Osteoblast (primary cell): ENCODE measurements around the gene CLPTM1L. TPM values are rescaled to one million over a fixed set of nuclear protein-coding genes. Genes with fewer than 3 reads are reported as not detected.

Experiments used
- DNase-seq: peaks from one replicate; pipeline ENCODE4 v3.0.0; 2011; ENCODE audit warnings: low spot score, mixed read lengths; ENCODE audit not compliant: insufficient read length; ENCODE audit errors: missing footprints
- H2AFZ ChIP-seq: 2 replicates; pipeline ENCODE4 v1.6.0; 2011; ENCODE audit warnings: mild to moderate bottlenecking, low read length
- H3K27ac ChIP-seq: 2 replicates; pipeline ENCODE4 v1.5.1; 2011; ENCODE audit warnings: mild to moderate bottlenecking, low read depth, low read length, moderate library complexity
- H3K27me3 ChIP-seq: 2 replicates; pipeline ENCODE4 v1.6.0; 2012; ENCODE audit warnings: mild to moderate bottlenecking, control low read depth, inconsistent platforms, low read length, moderate library complexity; ENCODE audit not compliant: insufficient read depth
- H3K36me3 ChIP-seq: 2 replicates; pipeline ENCODE4 v1.5.1; 2011; ENCODE audit warnings: mild to moderate bottlenecking, low read length, control low read depth, moderate library complexity; ENCODE audit not compliant: insufficient read depth
- H3K4me1 ChIP-seq: 2 replicates; pipeline ENCODE4 v1.5.1; 2011; ENCODE audit warnings: mild to moderate bottlenecking, low read length, control low read depth, moderate library complexity; ENCODE audit not compliant: insufficient read depth
- H3K4me2 ChIP-seq: 2 replicates; pipeline ENCODE4 v1.6.0; 2011; ENCODE audit warnings: mild to moderate bottlenecking, low read length; ENCODE audit not compliant: insufficient read depth
- H3K4me3 ChIP-seq: fragments of 200-600 bp; sonication (generic); 3 replicates; pipeline ENCODE4 v1.5.1; 2012; ENCODE audit warnings: mild to moderate bottlenecking, low read length, inconsistent platforms; ENCODE audit not compliant: insufficient read depth
- H3K79me2 ChIP-seq: 2 replicates; pipeline ENCODE4 v1.6.0; 2012; ENCODE audit warnings: mild to moderate bottlenecking, low read length, control low read depth, inconsistent platforms; ENCODE audit not compliant: insufficient read depth
- H3K9me3 ChIP-seq: 2 replicates; pipeline ENCODE4 v1.5.1; 2011; ENCODE audit warnings: low read depth, low read length, control low read depth
- H4K20me1 ChIP-seq: 2 replicates; pipeline ENCODE4 v1.6.0; 2012; ENCODE audit warnings: mild to moderate bottlenecking, low read length, control low read depth; ENCODE audit not compliant: insufficient read depth
- total RNA-seq: library from RNA; depleted of rRNA; stranded (reverse); fragments of >200 nt; gene quantifications from 2 replicates; pipeline ENCODE4 v1.2.3, GENCODE V29; 2012
- TF ChIP-seq, protein P1 (sequence below): IDR thresholded peaks from 2 replicates; pipeline ENCODE4 v1.5.1; 2011; ENCODE audit warnings: mild to moderate bottlenecking, low read depth, low read length, moderate library complexity; ENCODE audit errors: extremely low read depth

Gene CLPTM1L
- total RNA-seq, 1 donor = 139 TPM

GRCh38 chr5:1385395-1386273 is 40.7 kb upstream of the CLPTM1L start:
- TF ChIP-seq, protein P1, sequence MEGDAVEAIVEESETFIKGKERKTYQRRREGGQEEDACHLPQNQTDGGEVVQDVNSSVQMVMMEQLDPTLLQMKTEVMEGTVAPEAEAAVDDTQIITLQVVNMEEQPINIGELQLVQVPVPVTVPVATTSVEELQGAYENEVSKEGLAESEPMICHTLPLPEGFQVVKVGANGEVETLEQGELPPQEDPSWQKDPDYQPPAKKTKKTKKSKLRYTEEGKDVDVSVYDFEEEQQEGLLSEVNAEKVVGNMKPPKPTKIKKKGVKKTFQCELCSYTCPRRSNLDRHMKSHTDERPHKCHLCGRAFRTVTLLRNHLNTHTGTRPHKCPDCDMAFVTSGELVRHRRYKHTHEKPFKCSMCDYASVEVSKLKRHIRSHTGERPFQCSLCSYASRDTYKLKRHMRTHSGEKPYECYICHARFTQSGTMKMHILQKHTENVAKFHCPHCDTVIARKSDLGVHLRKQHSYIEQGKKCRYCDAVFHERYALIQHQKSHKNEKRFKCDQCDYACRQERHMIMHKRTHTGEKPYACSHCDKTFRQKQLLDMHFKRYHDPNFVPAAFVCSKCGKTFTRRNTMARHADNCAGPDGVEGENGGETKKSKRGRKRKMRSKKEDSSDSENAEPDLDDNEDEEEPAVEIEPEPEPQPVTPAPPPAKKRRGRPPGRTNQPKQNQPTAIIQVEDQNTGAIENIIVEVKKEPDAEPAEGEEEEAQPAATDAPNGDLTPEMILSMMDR = no peak
- Histone ChIP-seq H3K27me3 (peaks cover 32% of the 10 kb centered on the region), H3K4me1 (no peaks in the 10 kb centered on the region), H2AFZ (peak overlapping the region; percentile 70), H4K20me1 (no peaks in the 10 kb centered on the region), H3K4me2 (peak overlapping the region; percentile 86), H3K9me3 (no peaks in the 10 kb centered on the region), H3K4me3 (peak overlapping the region; percentile 67), H3K79me2 (no peaks in the 10 kb centered on the region), H3K27ac (no peak overlapping the region), H3K36me3 (no peaks in the 10 kb centered on the region)
- peak; percentile 97 for DNase-seq

DNA sequence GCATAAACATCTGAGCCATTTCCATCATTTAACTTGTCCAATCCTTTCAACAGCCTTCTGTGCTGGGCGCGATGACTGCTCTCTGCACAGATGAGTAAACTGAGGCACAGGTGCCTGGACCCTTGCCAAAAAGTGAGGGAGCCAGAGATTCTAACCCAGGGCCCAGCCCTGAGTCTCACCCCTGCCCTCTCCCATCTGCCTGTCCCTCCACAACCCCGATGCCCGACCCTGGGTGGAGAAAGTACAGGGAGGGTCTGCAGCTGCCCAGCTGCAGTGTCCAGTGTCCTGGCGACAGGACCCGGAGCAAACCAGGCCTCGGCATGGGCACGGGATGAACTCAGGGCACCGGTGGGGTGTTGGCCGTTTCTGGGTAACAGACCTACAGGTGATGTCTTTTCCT is 39.6 kb upstream of the CLPTM1L start:
- Histone ChIP-seq H3K9me3 (no peaks in the 10 kb centered on the region), H2AFZ (no peak overlapping the region), H4K20me1 (no peaks in the 10 kb centered on the region), H3K4me2 (no peak overlapping the region), H3K4me3 (no peak overlapping the region), H3K27me3 (peaks cover 35% of the 10 kb centered on the region), H3K27ac (no peak overlapping the region), H3K79me2 (no peaks in the 10 kb centered on the region), H3K4me1 (no peaks in the 10 kb centered on the region), H3K36me3 (no peaks in the 10 kb centered on the region)
- TF ChIP-seq, protein P1 = no peak
- peak; percentile 71 for DNase-seq

DNA sequence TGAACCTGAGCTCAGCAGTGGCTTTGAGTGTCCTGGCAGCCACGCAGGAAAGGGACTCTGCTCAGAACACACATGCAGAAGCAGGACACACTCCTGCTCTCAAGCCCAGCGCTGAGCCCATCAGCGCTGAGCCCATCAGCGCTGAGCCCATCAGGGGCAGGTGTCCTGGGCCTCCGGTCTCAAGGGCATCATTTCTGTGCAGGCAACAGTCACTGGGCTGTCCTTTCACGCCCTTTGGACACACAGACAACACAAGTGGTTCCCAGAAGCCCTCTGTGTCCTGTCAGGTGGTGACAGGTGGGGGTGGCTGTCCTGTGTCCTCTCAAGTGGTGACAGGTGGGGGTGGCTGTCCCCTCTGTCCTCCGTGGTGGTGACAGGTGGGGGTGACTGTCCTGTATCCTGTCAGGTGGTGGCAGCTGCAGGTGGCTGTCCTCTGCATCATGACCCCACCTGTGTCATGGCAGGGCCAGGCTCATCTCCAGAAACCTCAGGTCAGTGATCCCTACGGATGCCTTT is 39.0 kb upstream of the CLPTM1L start:
- TF ChIP-seq, protein P1 = no peak
- Histone ChIP-seq H3K4me3 (no peak overlapping the region), H3K4me2 (no peak overlapping the region)

GRCh38 chr5:1383344-1383743 is 38.4 kb upstream of the CLPTM1L start:
- Histone ChIP-seq H3K27me3 (peaks cover 33% of the 10 kb centered on the region), H3K36me3 (no peaks in the 10 kb centered on the region), H3K27ac (no peak overlapping the region), H3K4me2 (no peak overlapping the region), H3K79me2 (no peaks in the 10 kb centered on the region), H3K4me1 (no peaks in the 10 kb centered on the region), H4K20me1 (no peaks in the 10 kb centered on the region), H3K4me3 (no peak overlapping the region), H3K9me3 (no peaks in the 10 kb centered on the region), H2AFZ (no peak overlapping the region)
- TF ChIP-seq, protein P1 = no peak
- DNase-seq = no peak

More for the DNA sequence above, 39.0 kb upstream of the CLPTM1L start:
- H3K4me1 ChIP-seq = no peaks in the 10 kb centered on the region
- DNase-seq = peak; percentile 83
- peaks cover 31% of the 10 kb centered on the region for H3K27me3 ChIP-seq
- no peak overlapping the region for H2AFZ ChIP-seq
- no peaks in the 10 kb centered on the region for H4K20me1 ChIP-seq
- H3K27ac ChIP-seq = no peak overlapping the region
- no peaks in the 10 kb centered on the region for H3K79me2 ChIP-seq
- H3K36me3 ChIP-seq = no peaks in the 10 kb centered on the region
- H3K9me3 ChIP-seq = no peaks in the 10 kb centered on the region
